GM23338 (cell line): ENCODE results near the gene SP2. TPM values are rescaled to one million over a fixed set of nuclear protein-coding genes. Genes with fewer than 3 reads are reported as not detected.

Experiments
- ATAC-seq: fragments of 200-7000 bp; cut with Tn5 transposase; 3 replicates; pipeline ENCODE4 v1.9.1; 2020
- DNase-seq: peaks from one replicate; pipeline ENCODE4 v3.0.0-alpha.2; 2015; ENCODE audit warnings: low spot score
- H2AFZ ChIP-seq: fragments of 200-600 bp; sonication (generic); 2 replicates; pipeline ENCODE4 v1.8.0; 2016; ENCODE audit warnings: antibody characterized with exemption, mild to moderate bottlenecking, moderate library complexity
- H3F3A ChIP-seq: fragments of 200-600 bp; sonication (generic); replicated peaks from 2 replicates; pipeline ENCODE4 v1.8.0; 2017; ENCODE audit warnings: antibody characterized with exemption, mixed run types, low read depth
- H3K27ac ChIP-seq: fragments of 200-600 bp; sonication (generic); 2 replicates; pipeline ENCODE4 v1.6.1; 2016; ENCODE audit warnings: low read depth
- H3K27me3 ChIP-seq: fragments of 200-600 bp; sonication (generic); 2 replicates; pipeline ENCODE4 v1.8.0; 2016; ENCODE audit warnings: mild to moderate bottlenecking, mixed run types, moderate library complexity; ENCODE audit not compliant: insufficient read depth
- H3K36me3 ChIP-seq: fragments of 200-600 bp; sonication (generic); 2 replicates; pipeline ENCODE4 v1.8.0; 2016; ENCODE audit warnings: mild to moderate bottlenecking; ENCODE audit not compliant: insufficient read depth
- H3K4me1 ChIP-seq: fragments of 200-600 bp; sonication (generic); 2 replicates; pipeline ENCODE4 v1.8.0; 2016; ENCODE audit warnings: mild to moderate bottlenecking, moderate library complexity; ENCODE audit not compliant: insufficient read depth
- H3K4me2 ChIP-seq: fragments of 200-600 bp; sonication (generic); 2 replicates; pipeline ENCODE4 v1.7.1; 2017; ENCODE audit warnings: mixed run types
- H3K4me3 ChIP-seq: fragments of 200-600 bp; sonication (generic); 2 replicates; pipeline ENCODE4 v1.6.1; 2016; ENCODE audit warnings: mixed run types
- H3K79me2 ChIP-seq: fragments of 200-600 bp; sonication (generic); replicated peaks from 2 replicates; pipeline ENCODE4 v1.8.0; 2017; ENCODE audit warnings: mild to moderate bottlenecking; ENCODE audit not compliant: insufficient read depth
- H3K9me2 ChIP-seq: fragments of 200-600 bp; sonication (generic); 2 replicates; pipeline ENCODE4 v1.8.0; 2017; ENCODE audit not compliant: insufficient read depth
- H4K20me1 ChIP-seq: fragments of 200-600 bp; sonication (generic); replicated peaks from 2 replicates; pipeline ENCODE4 v1.8.0; 2017; ENCODE audit warnings: mild to moderate bottlenecking; ENCODE audit not compliant: insufficient read depth
- H3K27ac Mint-ChIP-seq: 2 replicates; pipeline ENCODE4 v1.8.0; 2020; ENCODE audit warnings: inconsistent platforms, mild to moderate bottlenecking, moderate library complexity, mixed read lengths
- H3K27me3 Mint-ChIP-seq: 3 replicates; pipeline ENCODE4 v1.8.0; 2022; ENCODE audit warnings: low read depth, mild to moderate bottlenecking, moderate library complexity, mixed read lengths, inconsistent platforms; ENCODE audit not compliant: insufficient read depth, poor library complexity
- H3K36me3 Mint-ChIP-seq: 3 replicates; pipeline ENCODE4 v1.8.0; 2021; ENCODE audit warnings: low read depth, mild to moderate bottlenecking, inconsistent platforms, moderate library complexity, mixed read lengths
- H3K4me1 Mint-ChIP-seq: 3 replicates; pipeline ENCODE4 v1.8.0; 2020; ENCODE audit warnings: mild to moderate bottlenecking, inconsistent platforms, mixed read lengths
- H3K4me3 Mint-ChIP-seq: 3 replicates; pipeline ENCODE4 v1.8.0; 2021; ENCODE audit warnings: moderate library complexity, mild to moderate bottlenecking, inconsistent platforms, mixed read lengths
- H3K9me3 Mint-ChIP-seq: 3 replicates; pipeline ENCODE4 v1.8.0; 2020; ENCODE audit warnings: moderate library complexity, mild to moderate bottlenecking, inconsistent platforms, mixed read lengths
- CTCF ChIP-seq, 2 experiments: fragments of 200-600 bp in 1 of 2; sonication (generic) in 1 of 2; conservative IDR thresholded peaks; 2 replicates each; pipeline versions ENCODE4 v1.5.1 to v1.6.1; 2016 to 2017; ENCODE audit warnings: antibody characterized with exemption in 2 of 2, low read depth in 2 of 2, mild to moderate bottlenecking in 2 of 2, moderate library complexity in 1 of 2
- EZH2 ChIP-seq: fragments of 200-600 bp; sonication (generic); IDR thresholded peaks from one replicate; pipeline ENCODE4 v1.8.0; 2017; ENCODE audit warnings: antibody characterized with exemption, mild to moderate bottlenecking, low read depth; ENCODE audit not compliant: unreplicated experiment
- EZH2phosphoT487 ChIP-seq: fragments of 200-600 bp; sonication (generic); IDR thresholded peaks from one replicate; pipeline ENCODE4 v1.8.1; 2018; ENCODE audit warnings: antibody characterized with exemption; ENCODE audit not compliant: unreplicated experiment
- JUNB ChIP-seq: IDR thresholded peaks from one replicate; pipeline ENCODE4 v1.6.1; 2016; ENCODE audit warnings: antibody characterized with exemption; ENCODE audit not compliant: unreplicated experiment
- NANOG ChIP-seq: IDR thresholded peaks from 2 replicates; pipeline ENCODE4 v1.6.1; 2016; ENCODE audit warnings: antibody characterized with exemption, borderline replicate concordance
- ZNF462 ChIP-seq: fragments of 250-450 bp; sonication (Bioruptor Pico); IDR thresholded peaks from 2 replicates; pipeline ENCODE4 v1.5.0; 2020; ENCODE audit warnings: mild to moderate bottlenecking, moderate library complexity
- polyA plus RNA-seq: library from polyadenylated mRNA; unstranded; fragments of >200 nt; fragmentation: Nextera tagmentation; extraction: Ambion mirVana; gene quantifications from 2 replicates; pipeline ENCODE4 v1.2.1, GENCODE V29; 2016
- total RNA-seq: library from RNA; depleted of rRNA; stranded (reverse); fragments of >200 nt; shearing (Covaris generic); gene quantifications from 2 replicates; pipeline ENCODE4 v1.2.3, GENCODE V29; 2014
- TF ChIP-seq, protein P1 (sequence below): IDR thresholded peaks from one replicate; pipeline ENCODE4 v1.6.1; 2018; ENCODE audit warnings: antibody characterized with exemption; ENCODE audit not compliant: unreplicated experiment
- TF ChIP-seq, protein P2 (sequence below): IDR thresholded peaks from 2 replicates; pipeline ENCODE4 v1.6.1; 2016; ENCODE audit warnings: antibody characterized with exemption

Gene SP2
- total and polyA plus RNA-seq, 2 experiments from 2014 or later = 6.0 to 12.9 TPM

- H3K36me3 Mint-ChIP-seq = peaks cover 10% of the 10 kb centered on the region; the same call in 2 of the 3 replicates
- no peak for DNase-seq
Observed at GRCh38 chr17:47913050-47913449, 17.0 kb downstream of the SP2 start.

More at GRCh38 chr17:47913050-47913449, 17.0 kb downstream of the SP2 start:
- no peaks in the 10 kb centered on the region; the same call in 1 of the 2 replicates for H3F3A ChIP-seq
- no peaks in the 10 kb centered on the region for H3K9me2 ChIP-seq
- H3K4me2 ChIP-seq = no peak overlapping the region
- TF ChIP-seq, protein P1, sequence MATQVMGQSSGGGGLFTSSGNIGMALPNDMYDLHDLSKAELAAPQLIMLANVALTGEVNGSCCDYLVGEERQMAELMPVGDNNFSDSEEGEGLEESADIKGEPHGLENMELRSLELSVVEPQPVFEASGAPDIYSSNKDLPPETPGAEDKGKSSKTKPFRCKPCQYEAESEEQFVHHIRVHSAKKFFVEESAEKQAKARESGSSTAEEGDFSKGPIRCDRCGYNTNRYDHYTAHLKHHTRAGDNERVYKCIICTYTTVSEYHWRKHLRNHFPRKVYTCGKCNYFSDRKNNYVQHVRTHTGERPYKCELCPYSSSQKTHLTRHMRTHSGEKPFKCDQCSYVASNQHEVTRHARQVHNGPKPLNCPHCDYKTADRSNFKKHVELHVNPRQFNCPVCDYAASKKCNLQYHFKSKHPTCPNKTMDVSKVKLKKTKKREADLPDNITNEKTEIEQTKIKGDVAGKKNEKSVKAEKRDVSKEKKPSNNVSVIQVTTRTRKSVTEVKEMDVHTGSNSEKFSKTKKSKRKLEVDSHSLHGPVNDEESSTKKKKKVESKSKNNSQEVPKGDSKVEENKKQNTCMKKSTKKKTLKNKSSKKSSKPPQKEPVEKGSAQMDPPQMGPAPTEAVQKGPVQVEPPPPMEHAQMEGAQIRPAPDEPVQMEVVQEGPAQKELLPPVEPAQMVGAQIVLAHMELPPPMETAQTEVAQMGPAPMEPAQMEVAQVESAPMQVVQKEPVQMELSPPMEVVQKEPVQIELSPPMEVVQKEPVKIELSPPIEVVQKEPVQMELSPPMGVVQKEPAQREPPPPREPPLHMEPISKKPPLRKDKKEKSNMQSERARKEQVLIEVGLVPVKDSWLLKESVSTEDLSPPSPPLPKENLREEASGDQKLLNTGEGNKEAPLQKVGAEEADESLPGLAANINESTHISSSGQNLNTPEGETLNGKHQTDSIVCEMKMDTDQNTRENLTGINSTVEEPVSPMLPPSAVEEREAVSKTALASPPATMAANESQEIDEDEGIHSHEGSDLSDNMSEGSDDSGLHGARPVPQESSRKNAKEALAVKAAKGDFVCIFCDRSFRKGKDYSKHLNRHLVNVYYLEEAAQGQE = no peak
- TF ChIP-seq, protein P2, sequence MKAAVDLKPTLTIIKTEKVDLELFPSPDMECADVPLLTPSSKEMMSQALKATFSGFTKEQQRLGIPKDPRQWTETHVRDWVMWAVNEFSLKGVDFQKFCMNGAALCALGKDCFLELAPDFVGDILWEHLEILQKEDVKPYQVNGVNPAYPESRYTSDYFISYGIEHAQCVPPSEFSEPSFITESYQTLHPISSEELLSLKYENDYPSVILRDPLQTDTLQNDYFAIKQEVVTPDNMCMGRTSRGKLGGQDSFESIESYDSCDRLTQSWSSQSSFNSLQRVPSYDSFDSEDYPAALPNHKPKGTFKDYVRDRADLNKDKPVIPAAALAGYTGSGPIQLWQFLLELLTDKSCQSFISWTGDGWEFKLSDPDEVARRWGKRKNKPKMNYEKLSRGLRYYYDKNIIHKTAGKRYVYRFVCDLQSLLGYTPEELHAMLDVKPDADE = no peak
- TF ChIP-seq NANOG (no peak), JUNB (no peak), CTCF (conservative IDR thresholded peaks at IDR 0.05; ENCODE audit: low read depth in 2 of 2) (no peak), EZH2phosphoT487 (no peak), EZH2 (no peak), ZNF462 (CRISPR knock-in tag) (no peak)
- no peak for ATAC-seq
- H3K27me3 ChIP-seq = no peaks in the 10 kb centered on the region
- H3K4me1 ChIP-seq = no peaks in the 10 kb centered on the region
- Mint-ChIP-seq H3K9me3 (no peaks in the 10 kb centered on the region), H3K27me3 (peaks cover 4% of the 10 kb centered on the region), H3K4me3 (no peak overlapping the region), H3K27ac (no peak overlapping the region), H3K4me1 (no peaks in the 10 kb centered on the region; the same call in 2 of the 3 replicates)
- H2AFZ ChIP-seq = no peak overlapping the region
- no peak overlapping the region for H3K27ac ChIP-seq
- H3K4me3 ChIP-seq = no peak overlapping the region
- H4K20me1 ChIP-seq = no peaks in the 10 kb centered on the region; the same call in 1 of the 2 replicates
- no peaks in the 10 kb centered on the region for H3K79me2 ChIP-seq
- H3K36me3 ChIP-seq = no peaks in the 10 kb centered on the region
